Measurements from ENCODE around the gene HCAR2.
"Not testable (repeated sequence)": the region's sequence is repeated elsewhere in the genome, so short reads cannot be mapped to it uniquely, and the experiment has no call there.

The HCAR2 gene

DNA sequence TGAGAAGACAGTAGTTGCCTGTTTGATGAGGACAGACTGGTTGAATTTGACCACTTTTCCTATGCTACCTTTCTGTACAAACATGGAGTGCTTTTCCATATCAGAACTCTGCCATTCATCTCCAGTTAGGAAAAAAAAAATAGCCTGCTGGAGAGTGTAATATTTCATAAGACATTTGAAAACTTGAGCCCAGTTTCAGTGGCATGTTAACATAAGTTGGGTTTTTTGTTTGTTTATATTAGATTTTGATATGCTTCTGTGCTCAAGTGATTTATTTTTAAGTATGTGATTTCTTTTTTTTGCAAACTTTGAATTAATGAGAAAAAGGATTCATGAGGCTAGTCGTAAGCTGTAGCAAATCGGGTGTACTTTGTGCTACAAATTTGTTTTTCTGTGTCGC is 684 bp upstream of the HCAR2 start:
- in situ Hi-C loops (cut with MboI; ENCODE audit: low sequenced_read_pairs, unreplicated experiment); DNase-seq (ENCODE audit: low spot score): not testable (repeated sequence)

DNA sequence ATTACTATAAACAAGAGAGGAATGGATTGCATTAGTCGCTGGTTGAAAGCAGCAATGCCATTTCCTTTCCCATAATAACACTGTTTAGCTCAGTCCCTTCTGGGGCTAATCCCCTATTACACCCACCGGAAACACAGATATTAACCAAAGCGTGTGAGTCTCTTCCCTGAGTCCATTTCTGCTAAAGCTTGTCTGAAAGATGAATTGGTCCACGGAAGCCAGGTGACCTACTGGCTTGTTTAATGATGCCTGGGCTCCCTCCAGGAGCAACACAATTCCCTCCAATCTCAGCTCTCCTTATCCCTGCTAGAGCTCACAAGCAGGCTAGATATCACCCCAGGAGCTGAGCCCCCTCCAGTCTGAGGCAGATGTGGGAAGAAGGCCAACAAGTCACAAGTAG is 1.7 kb downstream of the HCAR2 start:
- in situ Hi-C loops (cut with MboI; ENCODE audit: low sequenced_read_pairs, unreplicated experiment) = not testable (repeated sequence)

GRCh38 chr12:122700038-122700710 is 3.0 kb downstream of the HCAR2 start:
- DNase-seq (ENCODE audit: low spot score); in situ Hi-C loops (cut with MboI; ENCODE audit: low sequenced_read_pairs, unreplicated experiment): not testable (repeated sequence)

More for the DNA sequence above, 1.7 kb downstream of the HCAR2 start:
- not testable (repeated sequence) for DNase-seq (ENCODE audit: low spot score)

DNA sequence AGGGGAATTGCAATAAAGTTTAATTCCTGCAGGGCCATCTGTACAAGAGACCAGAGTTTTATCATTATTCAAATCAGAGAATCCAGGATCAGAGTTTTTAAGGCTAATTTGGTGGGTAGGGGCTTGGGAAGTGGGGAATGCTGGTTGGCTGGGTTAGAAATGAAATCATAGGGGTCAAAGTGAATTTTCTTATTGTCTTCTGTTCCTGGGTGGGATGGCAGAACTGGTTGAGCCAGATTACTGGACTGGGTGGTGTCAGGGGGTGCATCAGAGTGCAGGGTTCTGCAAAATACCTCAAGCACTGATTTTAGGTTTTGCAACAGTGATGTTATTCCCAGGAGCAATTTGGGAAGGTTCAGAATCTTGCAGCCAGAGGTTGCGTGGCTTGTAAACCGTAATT is 6.2 kb downstream of the HCAR2 start:
- in situ Hi-C loops (cut with MboI; ENCODE audit: low sequenced_read_pairs, unreplicated experiment); DNase-seq (ENCODE audit: low spot score): not testable (repeated sequence)

- no peak for DNase-seq (ENCODE audit: low spot score)
- in situ Hi-C loops (cut with MboI; ENCODE audit: low sequenced_read_pairs, unreplicated experiment) = no loop called here
- TF ChIP-seq CTCF (IDR thresholded peaks at IDR 0.05; ENCODE audit: borderline replicate concordance, control extremely low read depth, extremely low read depth, insufficient read depth, missing control alignments) = no peak
These were observed 11.6 kb downstream of the HCAR2 start for GRCh38 chr12:122691566-122691965.

- DNase-seq (ENCODE audit: low spot score) = no peak
- in situ Hi-C loops (cut with MboI; ENCODE audit: low sequenced_read_pairs, unreplicated experiment) = no loop called here
- no peak for TF ChIP-seq CTCF (IDR thresholded peaks at IDR 0.05; ENCODE audit: borderline replicate concordance, control extremely low read depth, extremely low read depth, insufficient read depth, missing control alignments)
These were observed 14.9 kb downstream of the HCAR2 start for GRCh38 chr12:122688291-122688690.

GRCh38 chr12:122687086-122687485 is 16.1 kb downstream of the HCAR2 start:
- in situ Hi-C loops (cut with MboI; ENCODE audit: low sequenced_read_pairs, unreplicated experiment) = no loop called here
- no peak for TF ChIP-seq CTCF (IDR thresholded peaks at IDR 0.05; ENCODE audit: borderline replicate concordance, control extremely low read depth, extremely low read depth, insufficient read depth, missing control alignments)
- no peak for DNase-seq (ENCODE audit: low spot score)

DNA sequence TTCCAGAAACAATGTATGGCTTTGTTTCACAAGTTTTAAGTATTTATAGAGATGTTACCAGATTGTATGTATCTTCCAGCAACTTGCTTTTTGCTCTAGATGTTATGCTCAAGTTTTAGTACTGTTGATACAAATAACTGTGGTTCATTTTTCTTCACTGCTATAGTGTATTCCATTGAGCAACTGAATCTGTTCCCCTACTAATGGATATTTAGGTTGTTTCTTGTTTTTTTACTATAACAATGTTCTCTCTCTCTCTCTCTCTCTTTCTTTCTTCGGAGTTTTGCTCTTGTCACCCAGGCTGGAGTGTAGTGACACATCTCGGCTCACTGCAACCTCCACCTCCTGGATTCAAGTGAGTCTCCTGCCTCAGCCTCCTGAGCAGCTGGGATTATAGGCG is 16.6 kb downstream of the HCAR2 start:
- no peak for DNase-seq (ENCODE audit: low spot score)
- no peak for TF ChIP-seq CTCF (IDR thresholded peaks at IDR 0.05; ENCODE audit: borderline replicate concordance, control extremely low read depth, extremely low read depth, insufficient read depth, missing control alignments)
- in situ Hi-C loops (cut with MboI; ENCODE audit: low sequenced_read_pairs, unreplicated experiment) = no loop called here

DNA sequence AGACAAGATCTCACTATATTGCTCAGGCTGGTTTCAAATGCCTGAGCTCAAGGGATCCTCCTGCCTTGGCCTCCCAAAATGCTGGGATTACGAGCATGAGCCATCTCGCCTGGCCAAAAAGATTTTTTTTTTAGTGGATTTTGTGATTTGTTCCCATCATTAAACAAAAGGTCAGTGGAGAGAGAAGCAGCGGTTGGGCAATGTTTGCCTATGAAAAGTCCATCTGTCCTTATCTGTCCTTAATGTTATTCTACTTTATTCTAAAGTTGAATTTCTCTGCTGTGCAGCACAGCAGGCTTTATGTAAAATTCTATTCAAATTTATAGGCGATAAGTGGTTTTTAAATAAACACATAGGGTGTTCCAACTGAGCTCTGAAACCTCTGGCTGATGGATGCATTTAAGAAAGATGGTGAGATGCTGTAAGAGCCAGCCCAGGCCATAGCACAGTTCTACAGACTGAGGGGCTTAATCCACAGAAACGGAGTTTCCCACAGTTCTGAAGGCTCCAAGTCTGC is 18.8 kb downstream of the HCAR2 start:
- no peak for DNase-seq (ENCODE audit: low spot score)
- TF ChIP-seq CTCF (IDR thresholded peaks at IDR 0.05; ENCODE audit: borderline replicate concordance, control extremely low read depth, extremely low read depth, insufficient read depth, missing control alignments) = no peak
- in situ Hi-C loops (cut with MboI; ENCODE audit: low sequenced_read_pairs, unreplicated experiment) = no loop called here

All from GM13976 (cell line).